Coronary artery (tissue), 2 donors: ENCODE results near the gene ATIC.

Experiments used
- DNase-seq: peaks from one replicate; pipeline ENCODE4 v3.0.0-alpha.2; 2017; ENCODE audit warnings: low spot score
- H3K27ac ChIP-seq, 2 donors: fragments of 200-600 bp; sonication (generic); one replicate each; pipeline ENCODE4 v1.5.1; 2016 to 2019
- H3K4me3 ChIP-seq: fragments of 200-600 bp; sonication (generic); 2 replicates; pipeline ENCODE4 v1.5.1; 2016; ENCODE audit warnings: mild to moderate bottlenecking, moderate library complexity
- CTCF ChIP-seq: fragments of 200-600 bp; sonication (generic); IDR thresholded peaks from one replicate; pipeline ENCODE4 v1.5.1; 2019; ENCODE audit warnings: antibody characterized with exemption

ATIC gene

GRCh38 chr2:215324811-215325210, 13.0 kb downstream of the ATIC start:
- no peak for TF ChIP-seq CTCF
- DNase-seq: no peak
- H3K27ac ChIP-seq: no peak overlapping the region
- H3K4me3 ChIP-seq: no peak overlapping the region

- no peak for DNase-seq
Observed at GRCh38 chr2:215328066-215328465, 16.2 kb downstream of the ATIC start.

GRCh38 chr2:215332872-215333595, 21.2 kb downstream of the ATIC start:
- no peak overlapping the region for H3K27ac ChIP-seq
- TF ChIP-seq CTCF: no peak
- no peak overlapping the region for H3K4me3 ChIP-seq
- no peak for DNase-seq

More at GRCh38 chr2:215328066-215328465, 16.2 kb downstream of the ATIC start:
- H3K4me3 ChIP-seq: no peak overlapping the region
- no peak overlapping the region for H3K27ac ChIP-seq
- no peak for TF ChIP-seq CTCF

GRCh38 chr2:215338883-215339679, 27.2 kb downstream of the ATIC start:
- TF ChIP-seq CTCF: no peak
- Histone ChIP-seq H3K4me3 (no peak overlapping the region), H3K27ac (no peak overlapping the region)
- DNase-seq: no peak

- no peak overlapping the region for H3K27ac ChIP-seq
- no peak for TF ChIP-seq CTCF
- no peak for DNase-seq
- no peak overlapping the region for H3K4me3 ChIP-seq
Observed at GRCh38 chr2:215347878-215348277, 36.0 kb downstream of the ATIC start.

GRCh38 chr2:215352602-215353001, 40.7 kb downstream of the ATIC start:
- Histone ChIP-seq H3K4me3 (no peak overlapping the region), H3K27ac (no peak overlapping the region)
- TF ChIP-seq CTCF: no peak
- no peak for DNase-seq
